ENCODE results near the gene RNASE1. TPM values are rescaled to one million over a fixed set of nuclear protein-coding genes. Genes with fewer than 3 reads are reported as not detected.
A peak's percentile ranks its signal among the peaks of the same experiment; 100 is the strongest.
"Not testable (repeated sequence)": the region's sequence is repeated elsewhere in the genome, so short reads cannot be mapped to it uniquely, and the experiment has no call there.

RNASE1 gene
- total and polyA plus RNA-seq, 7 donors, result 80.2 to 192 (median 111) TPM

- DNase-seq (no peak), ATAC-seq (no peak)
- Histone ChIP-seq H3K4me3 (no peak overlapping the region), H3K36me3 (ENCODE audit: insufficient read depth in 1 of 2, low read depth in 1 of 2) (no peaks in the 10 kb centered on the region), H3K27ac (no peak overlapping the region), H3K9me3 (no peaks in the 10 kb centered on the region), H3K27me3 (ENCODE audit: insufficient read depth in 3 of 3, low read length in 2 of 3) (no peaks in the 10 kb centered on the region), H3K4me1 (no peaks in the 10 kb centered on the region)
- no peak for TF ChIP-seq CTCF (IDR thresholded peaks at IDR 0.05)
- intact Hi-C loops (cut with DNase I), result no loop called here
Measured at GRCh38 chr14:20841096-20841495, 38.5 kb upstream of the RNASE1 start.

- ATAC-seq, result no peak
- Histone ChIP-seq H3K4me1 (no peaks in the 10 kb centered on the region), H3K36me3 (ENCODE audit: insufficient read depth in 1 of 2, low read depth in 1 of 2) (no peaks in the 10 kb centered on the region), H3K27me3 (ENCODE audit: insufficient read depth in 3 of 3, low read length in 2 of 3) (peaks cover 0 to 2% (median 0%) of the 10 kb centered on the region in 3 donors), H3K4me3 (no peak overlapping the region), H3K9me3 (no peaks in the 10 kb centered on the region), H3K27ac (no peak overlapping the region)
- intact Hi-C loops (cut with DNase I), result no loop called here
- 62% methylated on average over 3 of the region's 3 CpGs for WGBS, 3 donors
- no peak for TF ChIP-seq CTCF (IDR thresholded peaks at IDR 0.05)
- no peak for DNase-seq
Measured at GRCh38 chr14:20837831-20838230, 35.2 kb upstream of the RNASE1 start.

GRCh38 chr14:20836668-20837338, 34.2 kb upstream of the RNASE1 start:
- Histone ChIP-seq H3K9me3 (no peaks in the 10 kb centered on the region), H3K36me3 (ENCODE audit: insufficient read depth in 1 of 2, low read depth in 1 of 2) (no peaks in the 10 kb centered on the region), H3K4me3 (no peak overlapping the region), H3K27ac (no peak overlapping the region), H3K4me1 (no peaks in the 10 kb centered on the region), H3K27me3 (ENCODE audit: insufficient read depth in 3 of 3, low read length in 2 of 3) (peaks cover 0 to 2% (median 0%) of the 10 kb centered on the region in 3 donors)
- WGBS, 3 donors, result 41 to 45% (median 44%) methylated on average over 5 of the region's 5 CpGs
- ATAC-seq (no peak), DNase-seq (no peak)
- TF ChIP-seq CTCF (IDR thresholded peaks at IDR 0.05), result peak; percentile 14
- intact Hi-C loops (cut with DNase I), result no loop called here

- DNase-seq (no peak), ATAC-seq (no peak)
- peaks cover 0 to 2% (median 0%) of the 10 kb centered on the region in 3 donors for H3K27me3 ChIP-seq (ENCODE audit: insufficient read depth in 3 of 3, low read length in 2 of 3)
- no peaks in the 10 kb centered on the region for H3K9me3 ChIP-seq
- 82 to 85% (median 84%) methylated on average over 2 of the region's 2 CpGs for WGBS, 3 donors
- no peak overlapping the region for H3K27ac ChIP-seq
- no peaks in the 10 kb centered on the region for H3K36me3 ChIP-seq (ENCODE audit: insufficient read depth in 1 of 2, low read depth in 1 of 2)
- intact Hi-C loops (cut with DNase I), result no loop called here
- TF ChIP-seq CTCF (IDR thresholded peaks at IDR 0.05), result no peak
- no peak overlapping the region for H3K4me3 ChIP-seq
- H3K4me1 ChIP-seq, result no peaks in the 10 kb centered on the region
Measured at GRCh38 chr14:20834899-20835298, 32.3 kb upstream of the RNASE1 start.

GRCh38 chr14:20830831-20831230, 28.2 kb upstream of the RNASE1 start:
- Histone ChIP-seq H3K36me3 (ENCODE audit: insufficient read depth in 1 of 2, low read depth in 1 of 2) (no peaks in the 10 kb centered on the region), H3K4me1 (no peaks in the 10 kb centered on the region), H3K4me3 (no peak overlapping the region), H3K27ac (no peak overlapping the region), H3K9me3 (no peaks in the 10 kb centered on the region), H3K27me3 (ENCODE audit: insufficient read depth in 3 of 3, low read length in 2 of 3) (peaks cover 0 to 2% (median 0%) of the 10 kb centered on the region in 3 donors)
- ATAC-seq, result no peak
- 83 to 87% (median 86%) methylated on average over 12 of the region's 12 CpGs for WGBS, 3 donors
- intact Hi-C loops (cut with DNase I), result no loop called here
- DNase-seq, result no peak
- TF ChIP-seq CTCF (IDR thresholded peaks at IDR 0.05), result no peak

- H3K4me3 ChIP-seq; H3K27me3 ChIP-seq (ENCODE audit: insufficient read depth in 3 of 3, low read length in 2 of 3); DNase-seq; ATAC-seq; H3K36me3 ChIP-seq (ENCODE audit: insufficient read depth in 1 of 2, low read depth in 1 of 2); H3K27ac ChIP-seq; intact Hi-C loops (cut with DNase I); H3K9me3 ChIP-seq; H3K4me1 ChIP-seq: not testable (repeated sequence)
- 87 to 89% (median 89%) methylated on average over 11 of the region's 11 CpGs for WGBS, 3 donors
Measured at GRCh38 chr14:20828024-20828694, 25.5 kb upstream of the RNASE1 start.
